ENCODE measurements around the gene SESN1. TPM values are rescaled to one million over a fixed set of nuclear protein-coding genes. Genes with fewer than 3 reads are reported as not detected.
A peak's percentile ranks its signal among the peaks of the same experiment; 100 is the strongest.
"Not testable (repeated sequence)": the region's sequence is repeated elsewhere in the genome, so short reads cannot be mapped to it uniquely, and the experiment has no call there.

Gene SESN1
- total and polyA plus RNA-seq, 9 donors, result 34.8 to 47.9 (median 40.9) TPM

DNA sequence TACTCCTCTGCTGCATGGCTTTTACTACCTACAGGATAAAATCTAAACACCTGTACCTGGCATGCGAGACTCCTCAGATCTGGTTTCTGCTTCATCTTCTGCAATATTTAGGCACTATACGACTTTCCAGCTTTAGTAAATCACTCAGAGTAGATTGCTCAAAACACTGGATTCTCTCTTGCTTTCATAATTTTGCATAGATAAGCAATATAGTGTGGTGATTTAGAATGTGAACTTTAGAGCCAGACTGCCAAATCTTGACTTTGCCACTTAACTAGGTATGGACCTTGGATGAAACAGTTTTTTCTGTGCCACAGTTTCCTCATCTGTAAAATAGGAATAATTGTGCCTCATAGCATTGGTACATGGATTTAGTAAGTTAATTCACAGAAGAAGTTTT, 29.6 kb upstream of the SESN1 start:
- Histone ChIP-seq H3K4me3 (ENCODE audit: low read length) (no peak overlapping the region), H3K4me1 (ENCODE audit: control insufficient read depth, insufficient read depth, low read length) (no peaks in the 10 kb centered on the region), H3K27me3 (ENCODE audit: control insufficient read depth, insufficient read depth, low read length) (no peaks in the 10 kb centered on the region), H3K27ac (ENCODE audit: low read length) (no peak overlapping the region), H3K9me3 (replicated peaks; ENCODE audit: control insufficient read depth, low read depth, low read length) (no peaks in the 10 kb centered on the region), H3K36me3 (ENCODE audit: control insufficient read depth, insufficient read depth, low read length) (no peaks in the 10 kb centered on the region)
- DNase-seq, result no peak
- 100% methylated on average over 1 of the region's 2 CpGs for WGBS (ENCODE audit: insufficient coverage)

DNA sequence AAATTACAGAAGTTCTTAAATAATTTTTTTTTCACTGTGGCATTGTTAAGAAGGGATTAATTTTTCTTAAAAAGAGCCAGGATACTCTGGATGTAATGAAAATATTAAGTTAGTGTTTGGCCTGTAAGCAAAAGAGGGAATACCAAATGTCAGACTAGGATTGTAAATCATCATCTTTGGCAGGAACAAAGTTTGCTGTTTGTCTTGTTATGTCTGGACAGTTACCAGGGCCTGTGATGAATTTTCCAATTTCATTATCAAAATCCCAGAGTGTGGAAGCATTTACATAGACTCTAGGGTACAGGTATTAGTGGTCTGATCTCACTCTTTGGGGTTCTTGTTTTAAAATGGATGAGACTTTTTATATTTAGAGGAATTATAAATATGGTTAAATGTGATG, 26.8 kb upstream of the SESN1 start:
- Histone ChIP-seq H3K9me3 (replicated peaks; ENCODE audit: control insufficient read depth, low read depth, low read length) (no peaks in the 10 kb centered on the region), H3K27ac (ENCODE audit: low read length) (no peak overlapping the region), H3K4me3 (ENCODE audit: low read length) (no peak overlapping the region), H3K4me1 (ENCODE audit: control insufficient read depth, insufficient read depth, low read length) (no peaks in the 10 kb centered on the region), H3K36me3 (ENCODE audit: control insufficient read depth, insufficient read depth, low read length) (no peaks in the 10 kb centered on the region), H3K27me3 (ENCODE audit: control insufficient read depth, insufficient read depth, low read length) (no peaks in the 10 kb centered on the region)
- DNase-seq, result peak; percentile 44

DNA sequence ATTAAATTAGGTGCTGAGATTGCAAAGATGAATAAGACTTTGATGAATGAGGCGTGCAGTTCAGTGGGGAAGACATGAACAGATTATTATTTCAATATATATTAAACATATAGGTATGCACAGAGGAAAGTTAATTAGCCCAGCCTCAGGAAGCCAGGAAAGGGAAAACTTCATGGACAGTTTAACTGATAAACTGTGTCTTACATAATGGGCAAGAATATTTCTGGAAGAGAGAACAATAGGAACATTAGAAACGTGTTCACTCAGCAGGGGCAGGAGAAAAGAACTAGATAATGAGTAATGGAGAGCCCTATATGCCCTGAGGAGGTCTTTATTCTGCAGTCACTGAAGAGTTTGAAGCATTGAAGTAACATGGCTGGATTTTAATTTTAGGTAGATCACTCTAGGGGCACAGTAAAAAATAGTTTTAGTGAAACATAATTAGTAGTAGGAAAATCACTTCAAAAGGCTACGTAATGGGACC, 24.3 kb upstream of the SESN1 start:
- Histone ChIP-seq H3K36me3 (ENCODE audit: control insufficient read depth, insufficient read depth, low read length) (no peaks in the 10 kb centered on the region), H3K27me3 (ENCODE audit: control insufficient read depth, insufficient read depth, low read length) (no peaks in the 10 kb centered on the region), H3K4me3 (ENCODE audit: low read length) (no peak overlapping the region), H3K9me3 (replicated peaks; ENCODE audit: control insufficient read depth, low read depth, low read length) (no peaks in the 10 kb centered on the region), H3K27ac (ENCODE audit: low read length) (no peak overlapping the region), H3K4me1 (ENCODE audit: control insufficient read depth, insufficient read depth, low read length) (no peaks in the 10 kb centered on the region)
- 76% methylated on average over 2 of the region's 3 CpGs for WGBS (ENCODE audit: insufficient coverage)
- DNase-seq, result no peak

DNA sequence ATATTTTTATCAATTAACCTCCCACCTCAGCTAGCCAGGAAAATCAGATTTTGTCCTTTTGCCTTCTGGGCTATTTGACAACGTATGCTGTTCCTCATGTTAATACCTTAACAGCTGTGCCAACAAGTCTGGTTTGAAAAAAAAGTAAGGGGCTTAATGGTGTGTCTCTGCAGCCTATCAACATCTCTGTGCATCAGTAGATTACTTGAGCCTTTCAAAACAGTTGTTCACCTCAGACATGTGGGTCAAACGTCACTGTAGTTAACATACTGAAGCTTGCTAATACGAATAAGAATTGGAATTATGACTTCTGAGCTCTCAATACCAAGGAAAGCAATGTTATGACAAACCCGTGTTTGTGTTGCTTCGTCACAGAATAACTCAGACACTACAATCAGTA, 23.7 kb upstream of the SESN1 start:
- Histone ChIP-seq H3K36me3 (ENCODE audit: control insufficient read depth, insufficient read depth, low read length) (no peaks in the 10 kb centered on the region), H3K27ac (ENCODE audit: low read length) (no peak overlapping the region), H3K4me1 (ENCODE audit: control insufficient read depth, insufficient read depth, low read length) (no peaks in the 10 kb centered on the region), H3K27me3 (ENCODE audit: control insufficient read depth, insufficient read depth, low read length) (no peaks in the 10 kb centered on the region), H3K4me3 (ENCODE audit: low read length) (no peak overlapping the region), H3K9me3 (replicated peaks; ENCODE audit: control insufficient read depth, low read depth, low read length) (no peaks in the 10 kb centered on the region)
- no CpG with 5 or more reads among the region's 5 CpGs for WGBS (ENCODE audit: insufficient coverage)
- peak; percentile 19 for DNase-seq

DNA sequence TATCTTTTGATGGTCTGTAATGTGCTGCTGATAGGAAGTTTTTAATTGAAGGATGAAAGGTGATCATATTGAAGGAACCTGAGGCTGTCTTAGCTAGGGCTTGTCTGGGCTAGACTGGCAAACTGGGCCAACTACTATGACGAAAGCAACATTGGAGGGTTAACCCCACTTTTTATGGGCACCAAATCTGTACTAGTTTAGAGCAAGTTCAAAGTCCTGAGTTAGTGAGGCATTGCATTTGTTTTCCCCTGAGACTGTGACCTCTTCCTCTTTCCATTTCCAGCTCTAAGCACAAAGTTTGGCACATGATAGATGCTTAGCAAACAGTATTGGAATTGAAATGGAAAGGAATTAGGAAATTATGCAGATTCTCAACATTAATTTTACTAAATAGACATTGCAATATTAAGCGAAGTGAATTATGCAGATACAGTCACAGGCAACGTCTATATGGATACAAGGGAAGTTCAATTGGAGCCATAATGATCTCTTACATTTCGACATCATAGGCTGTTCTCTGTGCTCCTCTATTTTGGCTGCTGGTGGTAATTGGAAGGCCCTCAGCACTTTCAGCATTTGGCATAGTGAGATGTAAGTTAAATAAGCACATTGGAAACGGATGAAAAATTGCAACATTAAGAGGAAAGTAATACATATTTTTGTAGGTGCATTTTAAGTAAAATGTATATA, 22.8 kb upstream of the SESN1 start:
- Histone ChIP-seq H3K4me1 (ENCODE audit: control insufficient read depth, insufficient read depth, low read length) (no peaks in the 10 kb centered on the region), H3K27me3 (ENCODE audit: control insufficient read depth, insufficient read depth, low read length) (no peaks in the 10 kb centered on the region), H3K27ac (ENCODE audit: low read length) (no peak overlapping the region), H3K4me3 (ENCODE audit: low read length) (no peak overlapping the region), H3K9me3 (replicated peaks; ENCODE audit: control insufficient read depth, low read depth, low read length) (no peaks in the 10 kb centered on the region), H3K36me3 (ENCODE audit: control insufficient read depth, insufficient read depth, low read length) (no peaks in the 10 kb centered on the region)
- WGBS (ENCODE audit: insufficient coverage), result 84% methylated on average over 3 of the region's 5 CpGs
- DNase-seq, result peak; percentile 61

DNA sequence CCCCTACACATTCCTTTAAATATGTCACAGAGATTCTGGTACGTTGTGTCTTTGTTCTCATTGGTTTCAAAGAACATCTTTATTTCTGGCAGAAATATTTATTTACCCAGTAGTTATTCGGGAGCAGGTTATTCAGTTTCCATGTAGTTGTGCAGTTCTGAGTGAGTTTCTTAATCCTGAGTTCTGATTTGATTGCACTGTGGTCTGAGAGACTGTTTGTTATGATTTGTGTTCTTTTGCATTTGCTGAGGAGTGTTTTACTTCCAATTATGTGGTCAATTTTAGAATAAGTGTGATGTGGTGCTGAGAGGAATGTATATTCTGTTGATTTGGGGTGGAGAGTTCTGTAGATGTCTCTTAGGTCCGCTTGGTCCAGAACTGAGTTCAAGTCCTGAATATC, 18.0 kb upstream of the SESN1 start:
- not testable (repeated sequence) for H3K27me3 ChIP-seq (ENCODE audit: control insufficient read depth, insufficient read depth, low read length); H3K9me3 ChIP-seq (replicated peaks; ENCODE audit: control insufficient read depth, low read depth, low read length); H3K4me3 ChIP-seq (ENCODE audit: low read length); H3K36me3 ChIP-seq (ENCODE audit: control insufficient read depth, insufficient read depth, low read length); H3K27ac ChIP-seq (ENCODE audit: low read length); H3K4me1 ChIP-seq (ENCODE audit: control insufficient read depth, insufficient read depth, low read length); DNase-seq
- WGBS (ENCODE audit: insufficient coverage), result 100% methylated on average over 1 of the region's 3 CpGs

DNA sequence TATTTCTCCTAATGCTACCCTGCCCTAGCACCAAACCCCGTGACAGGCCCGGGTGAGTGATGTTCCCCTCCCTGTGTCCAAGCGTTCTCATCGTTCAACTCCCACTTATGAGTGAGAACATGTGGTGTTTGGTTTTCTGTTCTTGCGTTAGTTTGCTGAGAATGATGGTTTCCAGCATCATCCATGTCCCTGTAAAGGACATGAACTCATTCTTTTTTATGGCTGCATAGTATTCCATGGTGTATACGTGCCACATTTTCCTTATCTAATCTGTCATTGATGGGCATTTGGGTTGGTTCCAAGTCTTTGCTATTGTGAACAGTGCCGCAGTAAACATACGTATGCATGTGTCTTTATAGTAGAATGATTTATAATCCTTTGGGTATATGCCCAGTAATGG, 15.0 kb upstream of the SESN1 start:
- WGBS (ENCODE audit: insufficient coverage), result no CpG with 5 or more reads among the region's 8 CpGs
- H3K4me1 ChIP-seq (ENCODE audit: control insufficient read depth, insufficient read depth, low read length); H3K36me3 ChIP-seq (ENCODE audit: control insufficient read depth, insufficient read depth, low read length); H3K27ac ChIP-seq (ENCODE audit: low read length); H3K9me3 ChIP-seq (replicated peaks; ENCODE audit: control insufficient read depth, low read depth, low read length); H3K27me3 ChIP-seq (ENCODE audit: control insufficient read depth, insufficient read depth, low read length); H3K4me3 ChIP-seq (ENCODE audit: low read length); DNase-seq: not testable (repeated sequence)

DNA sequence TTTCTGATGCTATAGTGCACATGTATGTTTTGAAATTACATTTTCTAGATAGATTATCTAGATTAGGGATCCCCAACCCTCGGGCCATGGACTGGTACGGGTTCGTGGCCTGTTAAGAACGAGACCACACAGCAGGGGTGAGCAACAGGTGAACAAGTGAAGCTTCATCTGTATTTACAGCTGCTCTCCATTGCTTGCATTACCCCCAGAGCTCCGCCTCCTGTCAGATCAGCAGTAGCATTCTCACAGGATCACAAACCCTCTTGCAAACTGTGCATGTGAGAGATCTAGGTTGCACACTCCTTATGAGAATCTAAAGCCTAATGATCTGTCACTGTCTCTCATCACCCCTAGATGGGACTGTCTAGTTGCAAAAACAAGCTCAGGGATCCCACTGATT, 11.0 kb upstream of the SESN1 start:
- no peak for DNase-seq
- Histone ChIP-seq H3K27me3 (ENCODE audit: control insufficient read depth, insufficient read depth, low read length) (no peaks in the 10 kb centered on the region), H3K9me3 (replicated peaks; ENCODE audit: control insufficient read depth, low read depth, low read length) (no peaks in the 10 kb centered on the region), H3K4me3 (ENCODE audit: low read length) (no peak overlapping the region), H3K4me1 (ENCODE audit: control insufficient read depth, insufficient read depth, low read length) (no peaks in the 10 kb centered on the region), H3K36me3 (ENCODE audit: control insufficient read depth, insufficient read depth, low read length) (peaks cover 2% of the 10 kb centered on the region), H3K27ac (ENCODE audit: low read length) (no peak overlapping the region)
- WGBS (ENCODE audit: insufficient coverage), result 86% methylated on average over 5 of the region's 5 CpGs

DNA sequence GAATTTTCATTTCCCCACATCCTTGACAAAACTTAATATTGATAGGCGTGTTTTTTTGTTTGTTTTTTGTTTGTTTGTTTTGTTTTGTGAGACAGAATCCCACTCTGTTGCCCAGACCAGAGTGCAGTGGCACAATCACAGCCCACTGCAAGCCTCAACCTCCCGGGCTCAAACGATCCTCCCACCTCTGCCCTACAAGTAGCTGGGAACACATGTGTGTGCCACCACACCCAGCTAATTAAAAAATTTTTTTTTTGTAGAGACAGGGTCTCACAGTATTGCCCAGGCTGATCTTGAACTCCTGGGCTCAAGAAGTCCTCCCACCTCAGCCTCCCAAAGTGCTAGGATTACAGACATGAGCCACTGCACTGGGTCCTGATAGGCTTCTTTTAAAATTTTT, 9.9 kb upstream of the SESN1 start:
- H3K27ac ChIP-seq (ENCODE audit: low read length), result no peak overlapping the region
- H3K4me3 ChIP-seq (ENCODE audit: low read length), result no peak overlapping the region
- 70% methylated on average over 2 of the region's 3 CpGs for WGBS (ENCODE audit: insufficient coverage)
- H3K27me3 ChIP-seq (ENCODE audit: control insufficient read depth, insufficient read depth, low read length), result no peaks in the 10 kb centered on the region
- no peaks in the 10 kb centered on the region for H3K9me3 ChIP-seq (replicated peaks; ENCODE audit: control insufficient read depth, low read depth, low read length)
- H3K36me3 ChIP-seq (ENCODE audit: control insufficient read depth, insufficient read depth, low read length), result peaks cover 2% of the 10 kb centered on the region
- no peak for DNase-seq
- H3K4me1 ChIP-seq (ENCODE audit: control insufficient read depth, insufficient read depth, low read length), result no peaks in the 10 kb centered on the region

DNA sequence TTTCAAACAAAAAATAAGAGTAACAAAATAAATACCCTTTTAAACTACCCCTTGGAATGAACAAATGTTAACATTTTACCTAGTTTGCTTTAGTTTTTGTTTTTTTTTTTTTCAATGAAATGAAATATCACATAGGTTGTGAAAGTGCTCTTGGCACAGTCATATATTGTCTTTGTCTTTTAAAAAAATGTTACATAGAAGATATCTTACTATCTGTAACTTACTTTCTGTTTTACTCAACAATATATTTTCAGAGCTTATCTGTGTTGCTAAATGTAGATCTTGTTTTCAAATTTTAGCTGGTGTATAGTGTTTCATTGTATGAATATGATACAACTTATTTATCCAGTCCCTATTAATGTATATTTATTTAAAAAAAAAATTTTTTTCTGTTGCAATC, 9.3 kb upstream of the SESN1 start:
- Histone ChIP-seq H3K36me3 (ENCODE audit: control insufficient read depth, insufficient read depth, low read length) (peaks cover 2% of the 10 kb centered on the region), H3K27me3 (ENCODE audit: control insufficient read depth, insufficient read depth, low read length) (no peaks in the 10 kb centered on the region), H3K9me3 (replicated peaks; ENCODE audit: control insufficient read depth, low read depth, low read length) (no peaks in the 10 kb centered on the region), H3K4me1 (ENCODE audit: control insufficient read depth, insufficient read depth, low read length) (no peaks in the 10 kb centered on the region), H3K27ac (ENCODE audit: low read length) (no peak overlapping the region), H3K4me3 (ENCODE audit: low read length) (no peak overlapping the region)
- DNase-seq, result no peak

DNA sequence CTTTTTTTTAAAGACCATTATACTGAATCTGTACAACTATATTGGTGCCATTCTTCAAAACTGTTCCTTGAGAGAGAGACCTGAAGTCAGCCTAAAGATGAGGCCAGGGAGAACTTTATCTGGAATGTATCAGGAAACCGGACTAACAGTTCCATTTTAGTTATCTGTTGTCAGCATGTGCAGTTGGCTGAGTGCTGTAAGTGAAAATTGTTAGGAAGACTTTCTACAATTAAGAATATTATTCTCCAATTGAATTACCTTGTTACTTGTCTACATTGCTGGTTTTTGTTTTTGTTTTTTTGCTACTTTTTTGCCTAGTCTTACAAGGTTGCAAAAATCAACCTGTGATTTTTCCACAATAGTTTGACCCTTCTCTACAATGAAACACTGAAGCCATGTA, 8.1 kb upstream of the SESN1 start:
- no peaks in the 10 kb centered on the region for H3K27me3 ChIP-seq (ENCODE audit: control insufficient read depth, insufficient read depth, low read length)
- no peak overlapping the region for H3K27ac ChIP-seq (ENCODE audit: low read length)
- H3K36me3 ChIP-seq (ENCODE audit: control insufficient read depth, insufficient read depth, low read length), result peaks cover 4% of the 10 kb centered on the region
- no CpG with 5 or more reads among the region's 1 CpG for WGBS (ENCODE audit: insufficient coverage)
- no peak overlapping the region for H3K4me3 ChIP-seq (ENCODE audit: low read length)
- no peaks in the 10 kb centered on the region for H3K9me3 ChIP-seq (replicated peaks; ENCODE audit: control insufficient read depth, low read depth, low read length)
- no peak for DNase-seq
- H3K4me1 ChIP-seq (ENCODE audit: control insufficient read depth, insufficient read depth, low read length), result no peaks in the 10 kb centered on the region

Data from muscle of leg (tissue), 11 donors.